GM19324 (cell line): ENCODE data around the gene RALGAPB.
"Not testable (repeated sequence)": the region's sequence is repeated elsewhere in the genome, so short reads cannot be mapped to it uniquely, and the experiment has no call there.

Source experiments
- ATAC-seq: cut with Tn5 transposase; IDR thresholded peaks from one replicate; pipeline ENCODE4 v1.9.1; 2021; ENCODE audit warnings: mild to moderate bottlenecking, moderate library complexity; ENCODE audit not compliant: unreplicated experiment, low FRiP score

Gene RALGAPB

GRCh38 chr20:38581013-38581412, 108.4 kb downstream of the RALGAPB start, which contains the start of gene ADIG:
Gene ADIG, plus strand, starts transcription at chr20:38581197. Its CDS starts 54 bp downstream, at chr20:38581251.
- ATAC-seq = no peak

- ATAC-seq = no peak
These were observed 109.3 kb downstream of the RALGAPB start for GRCh38 chr20:38581830-38582358.

DNA sequence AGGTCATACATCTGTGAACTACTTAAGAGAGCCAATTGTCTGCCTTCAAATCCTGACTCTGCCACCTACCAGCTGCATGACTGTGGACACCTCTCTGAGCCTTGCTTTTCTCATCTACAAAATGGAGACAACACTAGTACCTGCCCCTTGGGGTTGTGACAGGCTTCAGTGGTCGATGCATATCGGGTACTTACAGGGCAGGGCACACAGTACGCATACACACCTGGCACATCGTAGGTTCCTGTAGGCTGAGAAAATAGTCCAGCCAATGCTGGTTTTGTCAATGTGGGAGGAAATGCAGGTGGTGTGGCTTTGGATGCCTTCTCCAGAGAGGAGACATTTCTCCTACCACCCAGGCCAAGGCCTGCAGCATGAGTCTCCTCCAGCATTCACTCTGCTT, 110.7 kb downstream of the RALGAPB start:
- ATAC-seq = no peak

DNA sequence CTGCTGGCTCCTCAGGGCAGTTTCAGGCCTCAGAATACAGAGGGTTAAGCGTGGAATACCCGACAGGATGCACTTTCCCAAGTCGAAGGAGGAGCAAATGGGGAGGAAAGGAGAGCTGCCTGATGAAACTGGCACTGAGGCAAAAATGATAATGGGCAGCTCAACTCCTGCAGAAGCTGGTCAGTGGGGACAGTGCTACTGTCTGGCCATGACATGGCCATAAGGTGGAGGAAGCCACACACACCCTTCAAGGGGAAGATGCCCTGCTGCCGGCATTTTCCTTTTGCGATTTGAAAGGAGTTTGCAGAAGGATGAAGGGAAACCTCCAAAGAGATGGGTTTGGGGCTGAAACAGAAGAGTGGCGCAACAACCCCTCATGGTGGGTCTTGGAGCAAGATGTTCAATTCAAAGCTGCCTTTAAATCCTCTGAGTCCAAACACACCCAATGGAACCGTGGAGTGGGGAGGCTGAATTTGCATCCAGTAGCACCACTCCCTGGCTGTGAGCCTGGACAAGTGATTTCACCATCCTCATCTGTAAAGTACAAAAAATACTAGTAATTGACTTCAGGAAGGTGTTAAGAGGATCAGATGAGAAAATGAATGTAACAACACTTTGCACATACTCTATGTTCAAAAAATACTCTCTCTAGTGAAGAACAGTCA, 111.6 kb downstream of the RALGAPB start:
- ATAC-seq = no peak

- no peak for ATAC-seq
These were observed 112.9 kb downstream of the RALGAPB start for GRCh38 chr20:38585404-38586180.

DNA sequence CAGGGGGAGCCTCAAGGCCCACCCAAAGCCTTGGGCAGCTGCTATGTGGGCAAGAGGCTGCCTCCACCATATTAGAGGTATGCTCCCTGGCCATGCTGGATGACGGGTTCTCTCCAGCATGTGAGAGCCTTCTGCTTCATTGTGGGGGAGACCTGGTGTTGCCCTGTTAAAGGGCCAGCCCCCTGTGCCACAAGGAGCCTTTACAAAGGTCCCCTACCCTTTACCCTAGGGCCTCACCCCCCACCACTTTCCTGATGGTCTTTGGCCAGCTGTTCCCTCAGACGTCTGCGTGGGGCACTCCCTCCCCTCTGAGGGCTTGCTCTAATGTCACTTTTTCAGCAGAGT, 113.5 kb downstream of the RALGAPB start:
- no peak for ATAC-seq

GRCh38 chr20:38588303-38588702, 115.7 kb downstream of the RALGAPB start:
- no peak for ATAC-seq

DNA sequence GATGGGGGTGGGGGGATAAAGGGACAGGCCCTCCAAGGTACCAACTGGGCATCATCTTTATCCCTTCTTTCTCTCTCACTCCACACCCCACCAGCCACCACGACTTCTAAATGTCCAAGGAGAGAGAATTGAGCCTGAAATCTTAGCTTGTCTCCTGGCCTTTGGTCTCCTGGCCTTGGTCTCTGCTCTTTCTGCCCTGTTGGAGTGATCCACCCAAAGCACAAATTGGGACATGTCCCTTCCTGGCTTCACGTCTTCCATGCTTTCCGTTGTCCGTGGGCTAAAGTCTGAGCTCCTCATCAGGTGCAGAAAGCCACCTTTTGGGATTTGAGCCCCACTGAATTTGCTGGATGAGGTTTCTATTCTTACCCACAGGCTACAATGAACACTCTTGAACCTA, 116.7 kb downstream of the RALGAPB start:
- no peak for ATAC-seq

DNA sequence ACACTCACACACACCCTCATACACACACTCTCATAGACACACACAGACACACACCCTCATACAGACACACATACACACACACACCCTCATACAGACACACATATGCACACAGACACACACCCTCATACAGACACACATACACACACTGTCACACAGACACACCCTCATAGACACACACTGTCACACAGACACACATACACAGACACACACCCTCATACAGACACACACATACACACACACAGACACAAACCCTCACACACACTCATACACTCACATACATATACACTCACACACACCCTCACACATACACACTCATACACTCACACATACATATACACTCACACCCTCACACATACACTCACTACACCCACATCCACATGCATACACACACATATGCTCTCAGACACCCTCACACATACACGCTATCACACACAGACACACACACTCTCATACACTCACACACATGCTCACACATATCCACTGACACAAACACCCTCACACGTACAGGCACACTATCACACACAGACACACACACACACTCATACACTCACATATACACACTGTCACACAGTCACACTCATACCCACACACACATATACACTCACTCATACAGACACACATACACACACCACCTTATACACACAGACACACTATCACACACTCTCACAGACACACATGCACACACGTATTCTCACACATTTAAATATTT, 117.5 kb downstream of the RALGAPB start:
- no peak for ATAC-seq

DNA sequence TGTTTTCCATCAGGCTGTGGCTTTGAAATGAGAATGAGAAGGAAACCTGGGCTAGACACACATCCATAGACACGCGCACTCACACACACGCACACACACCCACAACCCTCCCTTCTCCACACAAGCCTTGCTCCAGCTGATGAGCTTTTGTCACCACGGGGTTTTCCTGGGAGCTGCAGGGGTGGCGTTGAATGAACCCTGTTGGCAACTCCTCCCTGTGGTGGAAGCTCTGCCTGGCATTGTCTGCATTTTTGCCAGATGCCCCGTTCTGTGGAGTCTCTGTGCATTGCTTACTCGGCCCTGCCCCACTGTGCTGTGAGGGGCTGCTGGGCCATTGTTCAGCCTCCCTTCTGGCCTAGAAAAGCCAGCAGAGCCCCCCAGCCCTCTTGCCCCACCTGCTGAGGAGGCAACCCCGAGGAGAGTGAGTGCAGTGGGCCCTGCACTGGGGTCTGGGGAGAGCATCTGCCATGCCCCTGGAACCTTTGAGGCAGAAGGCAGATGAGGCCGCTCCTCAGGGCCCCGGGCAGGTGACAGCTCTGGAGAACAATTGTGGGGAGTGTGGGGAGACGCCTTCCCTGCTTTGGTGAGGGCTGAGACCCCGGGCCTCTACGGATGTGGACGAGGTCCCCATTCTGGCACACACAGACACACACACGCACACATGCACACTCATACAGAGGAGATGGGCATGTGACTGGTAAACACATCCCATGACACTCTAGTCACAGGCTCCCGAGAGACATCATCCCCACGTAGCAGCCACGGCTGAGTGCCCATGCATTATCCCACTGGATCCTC, 118.2 kb downstream of the RALGAPB start:
- ATAC-seq = no peak

- no peak for ATAC-seq
These were observed 119.1 kb downstream of the RALGAPB start for GRCh38 chr20:38591474-38592410.

- not testable (repeated sequence) for ATAC-seq
These were observed 119.8 kb downstream of the RALGAPB start for GRCh38 chr20:38592411-38592790.

DNA sequence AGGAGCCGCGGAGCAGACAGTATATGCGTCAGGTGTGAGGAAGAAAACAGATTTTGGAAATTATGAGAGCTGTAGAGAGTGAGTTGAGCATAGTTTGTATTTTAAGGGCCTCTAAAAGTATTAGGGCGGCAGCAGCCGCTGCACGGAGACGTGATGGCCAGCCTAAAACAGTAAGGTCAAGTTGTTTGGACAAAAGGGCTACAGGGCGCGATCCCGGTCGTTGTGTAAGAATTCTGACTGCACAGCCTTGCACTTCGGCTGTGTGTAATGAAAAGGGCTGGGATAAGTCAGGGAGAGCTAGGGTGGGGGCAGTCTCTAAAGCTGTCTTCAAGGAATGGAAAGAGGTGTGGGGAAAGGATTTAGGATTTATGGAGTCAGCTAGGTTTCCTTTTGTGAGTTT, 121.6 kb downstream of the RALGAPB start:
- ATAC-seq = not testable (repeated sequence)

GRCh38 chr20:38595886-38596285, 123.2 kb downstream of the RALGAPB start:
- not testable (repeated sequence) for ATAC-seq

DNA sequence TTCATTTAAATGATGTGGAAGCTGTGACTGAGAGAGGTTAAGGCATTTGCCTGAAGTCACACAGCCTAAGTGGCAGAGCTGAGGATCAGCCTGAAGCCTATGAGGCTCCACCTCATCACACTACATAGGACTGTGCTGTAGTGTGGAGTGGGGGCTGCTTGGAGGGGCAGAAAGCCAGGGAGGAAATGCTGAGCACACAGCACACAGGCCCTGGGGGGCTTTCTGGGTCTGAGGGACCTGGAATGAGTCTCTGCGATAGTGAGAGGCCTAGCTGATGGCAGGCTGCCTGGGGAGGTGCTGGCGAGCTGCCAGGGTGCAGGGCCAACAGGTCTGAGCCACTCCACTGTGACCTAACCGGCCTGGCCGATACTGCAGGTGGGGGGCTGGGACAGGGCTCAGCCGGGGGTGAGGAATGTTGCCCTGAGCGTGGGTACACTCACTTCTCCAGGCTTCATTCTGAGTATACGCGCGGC, 126.8 kb downstream of the RALGAPB start:
- no peak for ATAC-seq

DNA sequence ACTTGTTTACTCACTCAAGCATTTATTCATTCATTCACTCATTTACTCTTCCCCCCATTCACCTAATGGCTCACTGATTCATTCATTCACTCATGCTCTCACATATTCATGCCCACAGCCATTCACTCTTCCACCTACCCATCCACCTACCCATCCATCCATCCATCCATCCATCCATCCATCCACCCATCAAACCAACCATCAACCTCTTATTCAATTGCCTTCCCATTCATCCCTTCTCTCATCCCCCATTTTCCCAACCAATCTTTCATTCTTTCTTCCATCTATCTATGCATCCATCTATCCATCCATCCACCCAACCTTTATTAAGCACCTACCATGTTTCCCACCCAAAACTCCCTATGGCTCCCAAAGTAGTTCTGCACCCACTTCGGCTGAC, 127.4 kb downstream of the RALGAPB start:
- no peak for ATAC-seq

DNA sequence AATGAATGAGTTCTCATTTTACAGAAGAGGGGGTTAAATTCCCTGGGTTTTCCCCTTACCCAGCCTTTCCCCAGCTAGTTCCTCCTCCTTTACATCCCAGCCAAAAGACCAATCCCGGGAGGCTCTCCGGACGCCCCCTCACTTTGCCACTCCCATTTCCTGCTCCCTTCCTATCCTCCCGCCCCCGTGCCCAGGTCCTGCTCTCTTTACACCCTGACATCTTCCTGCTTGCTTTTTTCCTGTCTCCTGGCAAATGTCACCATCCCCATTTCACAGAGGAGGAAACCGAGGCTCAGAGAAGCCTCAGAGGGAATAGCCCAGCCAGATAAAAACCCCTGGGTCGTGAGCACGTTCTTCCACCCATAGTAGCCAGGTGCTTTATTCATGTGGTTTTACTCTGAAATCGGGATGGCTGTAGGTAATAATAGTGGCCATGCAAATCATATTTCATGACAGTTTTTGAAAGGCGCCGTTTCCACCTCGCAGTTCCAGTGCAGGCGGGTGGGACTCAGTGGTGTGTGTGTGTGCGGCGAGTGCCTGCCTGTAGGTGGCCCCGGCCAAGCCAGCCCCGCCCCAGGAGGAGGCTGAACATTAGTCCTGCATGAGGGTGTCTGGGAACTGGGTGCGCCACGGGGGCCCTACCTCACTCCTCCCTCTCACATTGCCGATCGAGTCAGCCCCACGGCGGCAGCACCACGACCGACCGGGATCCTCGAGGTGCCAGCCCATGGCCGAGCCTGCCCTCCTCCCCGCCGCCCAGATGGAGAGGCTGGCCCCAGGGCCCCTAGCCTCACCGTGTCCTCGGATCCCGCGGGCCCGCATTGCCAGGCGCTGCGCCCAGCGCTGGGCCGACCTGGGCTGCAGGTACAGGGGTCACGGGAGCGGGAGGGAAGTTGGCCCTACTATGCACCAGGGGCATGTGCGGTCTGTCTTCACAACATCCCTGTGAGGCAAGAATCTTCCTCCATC, 128.9 kb downstream of the RALGAPB start, which contains the start of gene ARHGAP40:
ARHGAP40 (plus strand) TSS at position 594 of the 969 bp plus-strand sequence.
- no peak for ATAC-seq

GRCh38 chr20:38602185-38602581, 129.5 kb downstream of the RALGAPB start:
- ATAC-seq = no peak
